K562 (cell line): ENCODE results near the gene FIGNL1. TPM values are rescaled to one million over a fixed set of nuclear protein-coding genes. Genes with fewer than 3 reads are reported as not detected.

ENCODE experiments used
- ATAC-seq: fragments of 200-7000 bp; cut with Tn5 transposase; 3 replicates; pipeline ENCODE4 v1.9.1; 2020; ENCODE audit warnings: moderate library complexity
- BruUV-seq: library from RNA; stranded (reverse); fragments of 400-500 nt; replicated peaks from 2 replicates; lab custom pipeline; 2021; lab: Mats Ljungman, UMichigan
- CTCF ChIA-PET: fragments of 300-600 bp; formaldehyde crosslinking; extraction: SDS; loops from one replicate; lab custom pipeline; 2021; ENCODE audit warnings: low intra/inter-chr PET ratio; lab: Yijun Ruan, JAX
- POLR2A ChIA-PET: fragments of 300-600, 350-650 bp; sonication (Branson Sonifier 250); formaldehyde crosslinking; extraction: SDS; loops from one replicate; lab custom pipeline; 2021; ENCODE audit warnings: antibody characterized with exemption, inconsistent platforms; lab: Yijun Ruan, JAX
- DNase-seq, 4 experiments: peaks; one replicate each; pipeline versions ENCODE4 v3.0.0 to v3.0.0-alpha.2; 2011 to 2018; ENCODE audit warnings: low spot score in 3 of 4, mixed read lengths in 3 of 4; ENCODE audit errors: extremely low read depth in 1 of 4
- FAIRE-seq: peaks from 2 replicates; lab custom pipeline; 2011; peaks lifted over from hg19 to GRCh38; lab: Jason Lieb, UNC
- H2AFZ ChIP-seq: 2 replicates; pipeline ENCODE4 v1.6.0; 2011; ENCODE audit warnings: low read depth, low read length, control low read depth, inconsistent platforms
- H3K27ac ChIP-seq: fragments of 200-600 bp; 3 replicates; pipeline ENCODE4 v1.8.0; 2011; ENCODE audit warnings: low read depth, mild to moderate bottlenecking, control low read depth, inconsistent platforms, low read length, moderate library complexity, mixed read lengths; ENCODE audit errors: extremely low read depth
- H3K27me3 ChIP-seq, 2 experiments: fragments of 300-600 bp in 1 of 2; 2 replicates in 1 of 2; 3 replicates in 1 of 2; pipeline versions ENCODE4 v1.6.0 to v1.8.0; 2011; ENCODE audit warnings: inconsistent platforms in 2 of 2, low read length in 2 of 2, mild to moderate bottlenecking in 1 of 2, mixed read lengths in 1 of 2, moderate library complexity in 1 of 2; ENCODE audit not compliant: control insufficient read depth in 2 of 2, insufficient read depth in 2 of 2
- H3K36me3 ChIP-seq: fragments of 300-600 bp; 3 replicates; pipeline ENCODE4 v1.8.0; 2011; ENCODE audit warnings: mild to moderate bottlenecking, low read length, inconsistent platforms; ENCODE audit not compliant: control insufficient read depth, insufficient read depth
- H3K4me1 ChIP-seq, 2 experiments: fragments of 200-600 bp in 1 of 2; replicated peaks in 1 of 2; 2 replicates in 1 of 2; 3 replicates in 1 of 2; pipeline versions ENCODE4 v1.5.1 to v1.8.0; 2011; ENCODE audit warnings: inconsistent platforms in 2 of 2, low read length in 2 of 2, mild to moderate bottlenecking in 1 of 2, mixed read lengths in 1 of 2, moderate library complexity in 1 of 2; ENCODE audit not compliant: control insufficient read depth in 2 of 2, insufficient read depth in 2 of 2
- H3K4me2 ChIP-seq: 2 replicates; pipeline ENCODE4 v1.6.1; 2011; ENCODE audit warnings: low read length, control low read depth, inconsistent platforms, mixed read lengths; ENCODE audit not compliant: insufficient read depth
- H3K4me3 ChIP-seq: fragments of 200-600 bp; sonication (generic), shearing (Covaris generic); 2 replicates; pipeline ENCODE4 v1.5.1; 2016; ENCODE audit warnings: control low read depth, inconsistent platforms
- H3K79me2 ChIP-seq: fragments of 200-600 bp; 3 replicates; pipeline ENCODE4 v1.8.0; 2011; ENCODE audit warnings: low read length, inconsistent platforms; ENCODE audit not compliant: control insufficient read depth, insufficient read depth
- H3K9ac ChIP-seq, 2 experiments: 2 replicates each; pipeline versions ENCODE4 v1.6.0 to v1.6.1; 2011; ENCODE audit warnings: low read depth in 2 of 2, low read length in 2 of 2, control low read depth in 1 of 2, inconsistent platforms in 1 of 2, mild to moderate bottlenecking in 1 of 2, mixed read lengths in 1 of 2; ENCODE audit not compliant: insufficient read depth in 1 of 2
- H3K9me1 ChIP-seq: one replicate; pipeline ENCODE4 v1.6.0; 2011; ENCODE audit warnings: inconsistent platforms, mild to moderate bottlenecking, low read length, moderate library complexity; ENCODE audit not compliant: control insufficient read depth, insufficient read depth
- H3K9me3 ChIP-seq: replicated peaks from 2 replicates; pipeline ENCODE4 v1.5.1; 2011; ENCODE audit warnings: low read depth, low read length, inconsistent platforms; ENCODE audit not compliant: control insufficient read depth, insufficient read depth
- H4K20me1 ChIP-seq: replicated peaks from 2 replicates; pipeline ENCODE4 v1.6.1; 2011; ENCODE audit warnings: low read length, inconsistent platforms, mixed read lengths; ENCODE audit not compliant: control insufficient read depth, insufficient read depth
- BCLAF1 ChIP-seq, 2 experiments: fragments of 450-650 bp in 1 of 2; IDR thresholded peaks; 2 replicates each; pipeline ENCODE4 v1.6.1; 2011 to 2017; ENCODE audit warnings: low read depth in 2 of 2, antibody characterized with exemption in 1 of 2, borderline replicate concordance in 1 of 2, low read length in 1 of 2, mild to moderate bottlenecking in 1 of 2, mixed read lengths in 1 of 2; ENCODE audit not compliant: control insufficient read depth in 1 of 2
- DMBX1 ChIP-seq: fragments of 250-450 bp; sonication (Bioruptor Pico); IDR thresholded peaks from 2 replicates; pipeline ENCODE4 v1.8.0; 2022; ENCODE audit warnings: inconsistent platforms, mild to moderate bottlenecking, moderate library complexity, borderline replicate concordance
- E2F3 ChIP-seq: fragments of 250-450 bp; sonication (Bioruptor Pico); IDR thresholded peaks from 2 replicates; pipeline ENCODE4 v1.4.0; 2020; ENCODE audit warnings: mild to moderate bottlenecking
- ERF ChIP-seq: fragments of 450-650 bp; formaldehyde crosslinking; IDR thresholded peaks from 2 replicates; pipeline ENCODE4 v1.4.0; 2020; ENCODE audit warnings: mild to moderate bottlenecking, mixed read lengths
- ETV5 ChIP-seq: sonication (generic); formaldehyde crosslinking; IDR thresholded peaks from 2 replicates; pipeline ENCODE4 v1.4.0; 2020; ENCODE audit warnings: low read depth, mild to moderate bottlenecking, missing genetic modification reagents
- MEF2A ChIP-seq: IDR thresholded peaks from 2 replicates; pipeline ENCODE4 v1.6.1; 2011; ENCODE audit warnings: low read depth, mild to moderate bottlenecking, low read length, moderate library complexity; ENCODE audit not compliant: control insufficient read depth
- NR2C2 ChIP-seq, 2 experiments: fragments of 200-800 bp in 1 of 2; sonication (Bioruptor generic) in 1 of 2; sonication (generic) in 1 of 2; formaldehyde crosslinking in 1 of 2; IDR thresholded peaks; 2 replicates each; pipeline versions ENCODE4 v1.6.1 to v1.8.0; 2016 to 2022; ENCODE audit warnings: mild to moderate bottlenecking in 1 of 2, missing compliant biosample characterization in 1 of 2, missing genetic modification characterization in 1 of 2, missing genetic modification reagents in 1 of 2
- POLR3G ChIP-seq: IDR thresholded peaks from 2 replicates; pipeline ENCODE4 v1.6.1; 2011; ENCODE audit not compliant: insufficient read length, insufficient replicate concordance; ENCODE audit errors: extremely low read depth
- PPARD ChIP-seq: fragments of 250-450 bp; sonication (Bioruptor Pico); IDR thresholded peaks from 2 replicates; pipeline ENCODE4 v1.8.0; 2022; ENCODE audit warnings: inconsistent platforms, mild to moderate bottlenecking, moderate library complexity
- PRPF4 ChIP-seq: fragments of 200-400 bp; formaldehyde crosslinking; IDR thresholded peaks from one replicate; pipeline ENCODE4 v1.6.1; 2017; ENCODE audit warnings: low read length, low read depth, mild to moderate bottlenecking; ENCODE audit not compliant: insufficient read depth, poor library complexity, severe bottlenecking
- SMAD4 ChIP-seq: fragments of 250-450 bp; sonication (Bioruptor Pico); conservative IDR thresholded peaks from 2 replicates; pipeline ENCODE4 v1.8.0; 2021; ENCODE audit warnings: inconsistent platforms, mild to moderate bottlenecking, moderate library complexity
- USF1 ChIP-seq: sonication (generic); formaldehyde crosslinking; IDR thresholded peaks from 2 replicates; pipeline ENCODE4 v1.9.0; 2022; ENCODE audit warnings: mild to moderate bottlenecking, missing genetic modification reagents
- ZNF778 ChIP-seq: fragments of 450-650 bp; formaldehyde crosslinking; IDR thresholded peaks from 2 replicates; pipeline ENCODE4 v1.4.0; 2020; ENCODE audit warnings: mild to moderate bottlenecking, moderate library complexity
- ZNF785 ChIP-seq: fragments of 250-450 bp; sonication (Bioruptor Pico); IDR thresholded peaks from 2 replicates; pipeline ENCODE4 v1.4.0; 2020; ENCODE audit warnings: mild to moderate bottlenecking
- WGBS: fragments of 100-300 bp; shearing (Covaris generic); methylation state at CpG from one replicate; pipeline ENCODE4 v1.1.6; 2016; ENCODE audit warnings: low coverage, mixed read lengths; ENCODE audit not compliant: insufficient coverage; ENCODE audit errors: missing lambda C conversion rate; 5-methylcytosine and 5-hydroxymethylcytosine counted together
- in situ Hi-C: fragments of 300-500 bp; cut with MboI; formaldehyde crosslinking; loops from 4 replicates; pipeline ENCODE4 v1.15.0; 2018; ENCODE audit warnings: inconsistent platforms, mixed read lengths
- intact Hi-C: fragments of 100-400 bp; cut with micrococcal nuclease; formaldehyde crosslinking; loops from 2 replicates; pipeline ENCODE4 v1.14.2; 2022
- polyA plus RNA-seq, 8 experiments: library from polyadenylated mRNA; depleted of rRNA in 4 of 8; stranded (reverse) in 5 of 8; unstranded in 3 of 8; fragments of >200 nt; fragmentation: Nextera tagmentation in 2 of 8; fragmentation: Illumina TruSeq in 1 of 8; extraction: Ambion mirVana in 2 of 8; extraction: Trizol in 1 of 8; gene quantifications; 2 replicates each; pipeline versions ENCODE4 v1.2.1 to v1.2.3, GENCODE V29; 2011 to 2014; ENCODE audit warnings: inconsistent platforms in 1 of 8, missing spikeins in 1 of 8
- total RNA-seq, 7 experiments: library from RNA; depleted of rRNA in 6 of 7; stranded (reverse); fragments of >200 nt in 6 of 7; fragmentation: Illumina TruSeq in 2 of 7; extraction: Trizol in 2 of 7; gene quantifications; 2 replicates each; pipeline versions ENCODE4 v1.2.1 to v1.2.3, GENCODE V29; 2011 to 2021; ENCODE audit warnings: low replicate concordance in 1 of 7

FIGNL1 gene
- total and polyA plus RNA-seq, 9 of the 15 experiments (the other 6 are each of a cell fraction or from before 2014, with no cell fraction given), result 15.5 to 48.3 (median 27.6) TPM

GRCh38 chr7:50475340-50475739 lies 25.2 kb upstream of the FIGNL1 start (continued):
- TF ChIP-seq DMBX1 (CRISPR knock-in tag) (no peak), ERF (CRISPR knock-in tag) (no peak), SMAD4 (CRISPR knock-in tag) (no peak)

GRCh38 chr7:50474382-50475160 lies 24.4 kb upstream of the FIGNL1 start:
- in situ Hi-C loops, result no loop called here
- ChIA-PET CTCF (no interaction called here), POLR2A (interaction anchor here (0.6 kb wide), 1 partner anchor 318 kb away, joined by 3 read pairs; no protein-coding TSS in a partner anchor)
- Histone ChIP-seq H4K20me1 (0 out of 2 replicates have a peak, but pooled peaks cover 4% of the 10 kb centered on the region), H3K27ac (no peak overlapping the region), H3K4me2 (no peak overlapping the region), H3K36me3 (no peaks in the 10 kb centered on the region), H3K79me2 (no peaks in the 10 kb centered on the region), H3K4me3 (no peak overlapping the region), H3K4me1 (no peaks in the 10 kb centered on the region), H2AFZ (no peak overlapping the region), H3K9me3 (no peaks in the 10 kb centered on the region), H3K27me3 (peaks cover 13 to 54% of the 10 kb centered on the region in 2 experiments; a peak in 4 of 5 replicates), H3K9me1 (no peaks in the 10 kb centered on the region), H3K9ac (no peak overlapping the region)
- no peak for DNase-seq
- no peak for FAIRE-seq
- intact Hi-C loops, result no loop called here
- no TSS peak for BruUV-seq
- ATAC-seq, result no peak
- 2% methylated on average over 8 of the region's 8 CpGs for WGBS
- TF ChIP-seq PRPF4, result no peak
- TF ChIP-seq BCLAF1 (IDR thresholded peaks at IDR 0.05; ENCODE audit: borderline replicate concordance in 1 of 2, control insufficient read depth in 1 of 2, low read depth in 2 of 2, low read length in 1 of 2), result no peak
- TF ChIP-seq ZNF785 (CRISPR knock-in tag), result no peak
- no peak for TF ChIP-seq PPARD (CRISPR knock-in tag)
- no peak for TF ChIP-seq MEF2A
- no peak for TF ChIP-seq USF1 (CRISPR knock-in tag)
- no peak for TF ChIP-seq E2F3 (CRISPR knock-in tag)
- TF ChIP-seq ETV5, result no peak
- TF ChIP-seq POLR3G, result no peak
- no peak for TF ChIP-seq NR2C2 (CRISPR knock-in tag; IDR thresholded peaks at IDR 0.05)
- no peak for TF ChIP-seq NR2C2 (tag; IDR thresholded peaks at IDR 0.05)
- no peak for TF ChIP-seq ZNF778
